KG1 (cell line): ENCODE data around the gene STUB1.

Experiments used
- DNase-seq: peaks from one replicate; lab custom pipeline; 2025; lab: John Stamatoyannopoulos, UW

Gene STUB1

GRCh38 chr16:667113-667779 lies 13.0 kb upstream of the STUB1 start:
- DNase-seq: no peak

- DNase-seq: peak; percentile 85
Measured at GRCh38 chr16:667780-668518, 12.3 kb upstream of the STUB1 start, which contains the start of gene RHOT2. RHOT2 (plus strand) TSS chr16:668132; CDS start chr16:668200, 68 bp downstream.

DNA sequence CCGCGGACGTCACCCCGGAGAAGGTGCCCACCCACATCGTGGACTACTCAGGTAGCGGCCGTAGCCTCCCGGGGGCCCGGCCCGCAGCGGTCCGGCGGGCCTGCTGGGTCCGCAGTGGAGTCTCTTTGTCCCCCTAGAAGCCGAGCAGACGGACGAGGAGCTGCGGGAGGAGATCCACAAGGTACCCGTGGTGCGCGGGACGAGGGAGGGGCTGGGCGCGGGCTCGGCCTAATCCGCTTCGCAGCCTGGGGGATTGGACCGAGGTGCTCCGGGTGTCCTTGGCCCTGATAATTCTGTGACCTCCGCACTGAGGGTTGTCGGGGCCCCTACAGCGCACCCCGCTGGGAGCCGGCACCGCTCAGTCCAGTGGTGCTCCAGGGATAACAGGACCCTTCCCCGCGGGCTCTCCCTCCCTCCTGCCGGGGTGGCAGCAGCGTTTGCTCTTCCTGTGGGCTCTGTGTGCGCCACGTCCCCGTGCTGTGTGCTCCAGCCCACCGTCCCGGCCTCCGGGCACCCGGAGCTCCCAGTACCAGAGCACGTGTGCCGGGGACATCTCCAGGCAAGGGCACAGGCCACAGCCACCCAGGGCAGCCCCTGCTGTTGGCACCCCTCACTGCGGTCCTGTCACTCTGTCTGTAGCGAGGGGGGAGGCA lies 11.6 kb upstream of the STUB1 start:
- peak; percentile 8 for DNase-seq

DNA sequence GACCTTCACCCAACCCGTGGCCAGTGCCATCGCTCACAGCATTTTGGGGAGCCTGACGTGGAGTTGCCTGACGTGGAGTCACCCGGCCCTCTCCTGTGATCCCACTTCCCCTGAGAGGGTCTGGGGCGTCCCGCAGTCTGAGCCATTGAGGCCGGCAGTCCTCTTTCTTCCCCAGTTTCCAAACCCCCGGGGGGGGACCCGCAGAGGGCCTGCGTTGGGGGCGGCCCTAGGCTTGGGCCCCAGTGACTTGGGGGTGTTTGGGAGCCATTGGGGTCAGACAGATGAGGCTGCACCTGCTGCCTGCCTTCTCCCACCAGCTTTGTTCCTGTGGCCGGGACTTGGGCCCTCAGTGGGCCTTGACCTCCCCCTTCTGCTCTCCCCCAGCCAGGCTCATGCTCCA lies 10.5 kb upstream of the STUB1 start:
- no peak for DNase-seq

GRCh38 chr16:670485-671352 lies 9.5 kb upstream of the STUB1 start:
- DNase-seq: no peak

DNA sequence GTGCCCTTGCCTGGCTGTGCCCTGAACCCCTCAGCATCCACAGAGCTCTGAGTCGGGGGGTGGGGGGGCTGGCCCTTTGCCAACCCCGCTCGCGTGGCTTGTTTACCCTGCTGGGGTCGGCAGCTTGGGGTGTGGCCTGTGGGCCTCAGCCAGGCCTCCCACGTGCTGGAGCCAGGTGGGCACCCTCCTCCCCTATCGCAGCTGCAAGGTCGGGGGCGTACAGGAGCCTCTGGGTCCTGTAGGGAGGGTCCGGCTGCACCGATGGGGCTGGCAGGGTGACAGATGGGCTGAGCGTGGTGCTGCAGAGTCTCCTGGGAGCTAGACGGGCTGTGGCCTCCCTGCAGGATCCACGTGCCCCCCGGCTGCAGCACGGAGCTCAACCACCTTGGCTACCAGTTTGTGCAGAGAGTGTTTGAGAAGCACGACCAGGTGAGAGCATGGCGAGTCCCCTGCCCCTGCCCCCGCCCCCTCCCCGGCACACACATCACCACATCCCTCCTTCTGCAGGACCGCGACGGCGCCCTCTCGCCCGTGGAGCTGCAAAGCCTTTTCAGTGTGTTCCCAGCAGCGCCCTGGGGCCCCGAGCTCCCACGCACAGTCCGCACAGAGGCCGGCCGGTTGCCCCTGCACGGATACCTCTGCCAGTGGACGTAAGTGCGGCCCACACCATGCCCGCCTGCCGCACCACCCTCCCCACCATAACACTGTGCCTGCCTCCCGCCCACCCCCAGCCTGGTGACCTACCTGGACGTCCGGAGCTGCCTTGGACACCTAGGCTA lies 8.7 kb upstream of the STUB1 start:
- no peak for DNase-seq

DNA sequence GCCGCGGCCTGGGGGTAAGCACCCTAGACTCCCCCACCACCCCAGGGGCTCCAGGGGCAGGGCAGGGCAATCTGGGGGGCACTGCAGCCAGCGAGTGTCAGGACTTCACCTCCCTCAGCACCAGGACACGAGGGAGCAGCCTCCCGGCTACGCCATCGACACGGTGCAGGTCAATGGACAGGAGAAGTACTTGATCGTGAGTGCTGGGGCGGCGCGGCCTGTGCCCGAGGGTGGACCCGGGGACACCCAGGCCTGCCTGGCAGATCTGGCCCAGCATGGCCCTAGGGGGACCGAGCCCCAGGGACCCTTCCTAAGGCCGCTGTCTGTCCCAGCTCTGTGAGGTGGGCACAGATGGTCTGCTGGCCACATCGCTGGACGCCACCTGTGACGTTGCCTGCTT lies 7.8 kb upstream of the STUB1 start:
- DNase-seq: no peak

DNA sequence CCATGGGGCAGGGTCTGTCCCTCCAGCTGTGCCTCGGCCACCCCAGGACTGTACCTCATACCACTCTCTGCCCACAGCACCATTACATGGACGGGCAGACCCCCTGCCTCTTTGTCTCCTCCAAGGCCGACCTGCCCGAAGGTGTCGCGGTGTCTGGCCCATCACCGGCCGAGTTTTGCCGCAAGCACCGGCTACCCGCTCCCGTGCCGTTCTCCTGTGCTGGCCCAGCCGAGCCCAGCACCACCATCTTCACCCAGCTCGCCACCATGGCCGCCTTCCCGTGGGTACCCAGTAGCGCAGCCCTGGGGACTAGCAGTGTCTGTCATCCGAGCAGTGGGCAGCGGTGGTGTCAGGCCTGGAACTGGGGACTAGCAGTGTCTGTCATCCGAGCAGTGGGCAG lies 7.4 kb upstream of the STUB1 start:
- DNase-seq: no peak

DNA sequence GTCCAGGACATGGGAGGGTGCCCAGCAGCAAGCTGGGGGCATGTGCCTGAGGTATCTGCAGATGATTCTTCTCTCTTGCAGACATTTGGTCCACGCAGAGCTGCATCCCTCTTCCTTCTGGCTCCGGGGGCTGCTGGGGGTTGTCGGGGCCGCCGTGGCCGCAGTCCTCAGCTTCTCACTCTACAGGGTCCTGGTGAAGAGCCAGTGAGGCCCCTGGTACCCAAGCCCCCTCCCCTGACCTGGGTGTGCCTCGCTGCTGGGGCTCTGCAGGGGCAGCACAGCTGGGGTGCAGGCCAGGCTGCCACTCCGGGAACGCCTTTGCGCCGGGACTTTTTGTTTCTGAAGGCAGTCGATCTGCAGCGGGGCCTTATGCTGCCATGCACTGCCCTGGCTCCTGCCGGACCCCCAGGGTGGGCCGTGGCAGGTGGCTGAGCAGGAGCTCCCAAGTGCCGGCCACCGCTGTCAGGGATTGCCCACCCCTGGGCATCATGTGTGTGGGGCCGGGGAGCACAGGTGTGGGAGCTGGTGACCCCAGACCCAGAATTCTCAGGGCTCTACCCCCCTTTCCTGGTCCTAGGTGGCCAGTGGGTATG lies 6.7 kb upstream of the STUB1 start:
- no peak for DNase-seq

- DNase-seq: no peak
Measured at GRCh38 chr16:674214-674881, 5.9 kb upstream of the STUB1 start.

DNA sequence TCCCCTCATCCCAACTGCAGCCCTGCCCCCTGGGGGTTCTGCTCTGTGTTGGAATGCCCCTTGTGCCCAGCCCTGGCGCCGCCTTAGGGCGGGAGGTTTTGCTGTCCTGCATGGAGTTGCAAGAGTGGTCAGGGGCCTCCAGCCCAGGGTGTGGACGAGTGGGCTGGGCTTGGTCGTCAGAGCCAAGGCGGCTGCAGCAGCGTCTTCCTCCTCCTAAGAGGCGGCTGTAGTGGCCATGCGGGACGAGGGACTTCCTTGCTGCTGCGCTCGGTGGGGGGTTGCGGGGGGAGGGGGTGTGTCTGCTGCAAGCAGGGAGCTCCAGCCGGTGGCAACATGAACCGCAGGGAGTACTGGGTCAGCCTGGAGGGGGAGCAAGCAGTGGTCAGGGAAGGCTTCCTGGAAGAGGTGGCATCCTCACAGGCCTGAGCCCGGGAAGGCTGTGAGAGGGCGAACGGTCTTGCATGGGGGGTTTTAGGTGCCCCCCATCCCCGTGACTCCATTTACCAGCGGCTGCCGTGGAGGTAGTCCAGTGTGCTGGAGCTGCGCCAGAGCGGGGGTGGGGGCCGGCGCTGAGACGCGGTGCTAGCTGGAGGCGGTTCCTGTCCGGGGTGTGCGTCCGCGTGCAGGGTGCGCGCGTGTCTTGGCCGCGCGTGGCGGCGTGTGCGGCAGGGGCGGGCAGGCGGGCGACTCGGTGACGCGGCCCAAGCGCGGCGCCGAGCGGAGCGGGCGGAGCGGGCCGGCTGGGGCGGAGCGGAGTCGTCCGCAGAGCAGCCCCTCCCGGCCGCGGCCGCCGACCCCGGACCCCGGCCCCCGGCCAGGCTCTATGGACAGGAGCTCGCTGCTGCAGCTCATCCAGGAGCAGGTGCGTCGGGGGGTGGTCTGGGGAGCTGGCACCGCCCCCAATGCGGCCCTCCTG lies 5.0 kb upstream of the STUB1 start, which contains the start of gene RHBDL1:
Gene RHBDL1 (plus strand): TSS at position 704 of the 916 bp plus-strand sequence. CDS start 120 bp downstream, at position 824.
- no peak for DNase-seq

DNA sequence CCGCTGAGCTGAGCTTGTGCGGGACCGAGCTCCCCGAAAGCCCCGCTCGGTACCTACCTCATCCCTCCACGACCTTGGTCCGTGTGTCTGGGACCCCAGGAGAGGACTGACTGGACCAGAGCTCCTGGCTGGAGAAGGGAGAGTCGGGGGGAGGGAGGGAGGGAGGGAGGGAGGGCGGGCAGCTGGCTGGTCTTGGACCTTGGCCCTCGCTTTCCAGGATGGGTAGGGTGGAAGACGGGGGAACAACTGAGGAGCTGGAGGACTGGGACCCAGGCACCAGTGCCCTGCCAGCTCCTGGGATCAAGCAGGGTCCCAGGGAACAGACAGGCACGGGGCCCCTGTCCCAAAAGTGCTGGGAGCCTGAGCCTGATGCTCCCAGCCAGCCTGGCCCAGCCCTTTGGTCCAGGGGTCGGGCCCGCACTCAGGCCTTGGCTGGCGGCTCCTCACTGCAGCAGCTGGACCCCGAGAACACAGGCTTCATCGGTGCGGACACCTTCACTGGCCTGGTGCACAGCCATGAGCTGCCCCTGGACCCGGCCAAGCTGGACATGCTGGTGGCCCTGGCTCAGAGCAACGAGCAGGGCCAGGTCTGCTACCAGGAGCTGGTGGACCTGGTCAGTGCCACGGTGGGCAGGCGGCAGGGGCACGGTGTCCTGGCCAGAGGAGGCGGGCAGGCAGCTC lies 4.2 kb upstream of the STUB1 start:
- no peak for DNase-seq

- DNase-seq: no peak
Measured at GRCh38 chr16:676565-676902, 3.7 kb upstream of the STUB1 start.

GRCh38 chr16:676913-677312 lies 3.3 kb upstream of the STUB1 start:
- no peak for DNase-seq

- no peak for DNase-seq
Measured at GRCh38 chr16:677316-678190, 2.7 kb upstream of the STUB1 start.

DNA sequence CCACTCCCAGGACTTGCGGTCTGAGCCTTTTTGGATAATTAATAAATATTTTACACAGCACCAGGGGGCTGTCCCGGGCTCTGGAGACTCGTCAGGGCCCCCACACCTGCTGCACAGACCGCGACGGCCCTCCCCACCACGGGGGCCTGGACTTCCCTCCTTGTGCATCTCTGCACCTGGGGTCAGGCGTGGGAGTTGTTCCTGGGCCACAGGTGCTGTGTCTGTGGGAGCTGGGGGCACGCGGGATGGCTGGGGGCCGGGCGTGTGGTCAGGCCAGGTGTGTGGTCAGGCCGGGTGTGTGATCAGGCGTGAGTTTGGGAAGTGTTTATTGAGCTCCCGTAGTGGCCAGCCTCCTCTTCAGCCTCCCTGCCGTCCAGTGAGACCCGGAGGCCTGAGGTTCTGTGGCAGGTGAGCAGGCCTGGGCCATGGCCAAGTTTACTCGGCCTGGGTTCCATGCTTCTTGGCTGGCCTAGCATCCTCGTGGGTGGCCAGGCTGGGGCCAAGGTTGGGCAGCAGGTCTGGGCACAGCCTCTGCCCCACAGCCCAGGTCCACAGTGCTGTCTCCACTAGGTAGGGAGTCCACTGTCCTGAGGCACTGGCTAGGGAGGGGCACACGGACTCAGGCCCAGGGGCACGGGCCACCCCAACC lies 1.9 kb upstream of the STUB1 start:
- DNase-seq: no peak
